SW480 (cell line): ENCODE measurements around the gene SFRP2.
A peak's percentile ranks its signal among the peaks of the same experiment; 100 is the strongest.

Experiments used
- DNase-seq: peaks from one replicate; pipeline ENCODE4 v3.0.0-alpha.2; 2016; ENCODE audit warnings: low spot score

Gene SFRP2

GRCh38 chr4:153794006-153794405 lies 5.1 kb upstream of the SFRP2 start:
- peak; percentile 2 for DNase-seq

- no peak for DNase-seq
Measured at GRCh38 chr4:153792618-153793247, 3.9 kb upstream of the SFRP2 start.

GRCh38 chr4:153791746-153792617 lies 3.1 kb upstream of the SFRP2 start:
- DNase-seq, result no peak

- no peak for DNase-seq
Measured at GRCh38 chr4:153790962-153791551, 2.2 kb upstream of the SFRP2 start.

- DNase-seq, result no peak
Measured at GRCh38 chr4:153790500-153790865, 1.6 kb upstream of the SFRP2 start.

GRCh38 chr4:153789741-153790499 lies 1.0 kb upstream of the SFRP2 start:
- DNase-seq, result no peak

GRCh38 chr4:153788051-153788412 lies 851 bp downstream of the SFRP2 start:
- no peak for DNase-seq

GRCh38 chr4:153787575-153787974 lies 1.3 kb downstream of the SFRP2 start:
- no peak for DNase-seq

- DNase-seq, result no peak
Measured at GRCh38 chr4:153787061-153787560, 1.8 kb downstream of the SFRP2 start.

- peak; percentile 60 for DNase-seq
Measured at GRCh38 chr4:153785910-153786721, 2.8 kb downstream of the SFRP2 start.

GRCh38 chr4:153784166-153784699 lies 4.7 kb downstream of the SFRP2 start:
- DNase-seq, result no peak

GRCh38 chr4:153782581-153782980 lies 6.3 kb downstream of the SFRP2 start:
- DNase-seq, result no peak

- DNase-seq, result no peak
Measured at GRCh38 chr4:153781717-153782416, 7.0 kb downstream of the SFRP2 start.

GRCh38 chr4:153781280-153781679 lies 7.6 kb downstream of the SFRP2 start:
- DNase-seq, result no peak

- DNase-seq, result no peak
Measured at GRCh38 chr4:153780876-153781275, 8.0 kb downstream of the SFRP2 start.

- no peak for DNase-seq
Measured at GRCh38 chr4:153780221-153780620, 8.7 kb downstream of the SFRP2 start.

GRCh38 chr4:153778383-153778782 lies 10.5 kb downstream of the SFRP2 start:
- DNase-seq, result no peak

GRCh38 chr4:153777421-153777820 lies 11.5 kb downstream of the SFRP2 start:
- DNase-seq, result no peak

- DNase-seq, result no peak
Measured at GRCh38 chr4:153776601-153777000, 12.3 kb downstream of the SFRP2 start.

- no peak for DNase-seq
Measured at GRCh38 chr4:153773236-153773690, 15.6 kb downstream of the SFRP2 start.
